Right lobe of liver (tissue), 4 donors: ENCODE data around the gene POP4.

Source experiments
- CTCF ChIP-seq, 4 donors: fragments of 200-600 bp in 3 of 4; fragments of 450-650 bp in 1 of 4; IDR thresholded peaks; one replicate each; pipeline versions ENCODE4 v1.5.1 to v1.8.0; 2016 to 2022; ENCODE audit warnings: antibody characterized with exemption in 4 of 4, mild to moderate bottlenecking in 2 of 4
- POLR2A ChIP-seq: fragments of 450-650 bp; IDR thresholded peaks from one replicate; pipeline ENCODE4 v1.6.1; 2017; ENCODE audit warnings: antibody characterized with exemption, mild to moderate bottlenecking
- donor health status: DM: no; HTN: no; CAD: no.
- donor health status: DM: no; HTN: no; CAD: no.
- donor health status: DM: no; HTN: yes; CAD: no.

GRCh38 chr19:29634002-29634401, 27.9 kb downstream of the POP4 start:
- TF ChIP-seq CTCF (IDR thresholded peaks at IDR 0.05): no peak
- TF ChIP-seq POLR2A: no peak
